Transverse colon (tissue), 4 donors: ENCODE measurements around the gene INPP5J.

Source experiments
- CTCF ChIP-seq, 5 experiments: fragments of 200-600 bp in 3 of 5; fragments of 450-650 bp in 2 of 5; sonication (generic) in 3 of 5; IDR thresholded peaks; 1 replicate in 2 of 5; 2 replicates in 3 of 5; pipeline ENCODE4 v1.5.1; 2016 to 2017; ENCODE audit warnings: antibody characterized with exemption in 5 of 5, inconsistent platforms in 3 of 5, mild to moderate bottlenecking in 2 of 5, moderate library complexity in 1 of 5
- POLR2A ChIP-seq: fragments of 450-650 bp; IDR thresholded peaks from one replicate; pipeline ENCODE4 v1.6.1; 2016; ENCODE audit warnings: antibody characterized with exemption, mild to moderate bottlenecking, moderate library complexity
- POLR2AphosphoS5 ChIP-seq, 3 donors: sonication (generic); formaldehyde crosslinking; IDR thresholded peaks; one replicate each; pipeline ENCODE4 v1.6.1; 2016; ENCODE audit warnings: antibody characterized with exemption in 3 of 3

GRCh38 chr22:31099841-31100761, 22.7 kb upstream of the INPP5J start:
- TF ChIP-seq CTCF (IDR thresholded peaks at IDR 0.05) = no peak
- no peak for TF ChIP-seq POLR2A
- no peak for TF ChIP-seq POLR2AphosphoS5 (IDR thresholded peaks at IDR 0.05)
